GM18526 (cell line): ENCODE measurements around the gene TUT7.

Experiments used
- POLR2A ChIP-seq: IDR thresholded peaks from 3 replicates; pipeline ENCODE4 v1.6.1; 2011; ENCODE audit not compliant: insufficient read length; ENCODE audit errors: extremely low read depth

TUT7 gene

DNA sequence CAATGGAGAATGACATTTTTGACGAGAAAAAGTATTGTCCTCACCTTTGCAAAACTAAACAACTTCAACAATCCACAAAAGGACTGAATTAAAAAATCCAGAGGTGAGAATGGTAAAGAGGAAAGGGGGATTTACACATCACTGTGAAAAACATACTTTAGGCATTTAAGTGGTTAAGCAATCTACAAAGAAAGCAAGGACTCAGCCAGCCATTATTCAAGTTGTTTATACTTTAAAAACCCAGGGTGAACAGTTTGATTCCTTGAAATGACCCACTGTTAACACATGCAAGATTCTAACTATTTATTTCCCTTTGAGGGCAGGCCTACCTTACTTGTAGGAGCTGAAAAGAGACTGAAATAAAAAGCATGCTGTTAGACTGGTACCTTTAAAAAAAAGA lies 29.3 kb downstream of the TUT7 start:
- no peak for TF ChIP-seq POLR2A

DNA sequence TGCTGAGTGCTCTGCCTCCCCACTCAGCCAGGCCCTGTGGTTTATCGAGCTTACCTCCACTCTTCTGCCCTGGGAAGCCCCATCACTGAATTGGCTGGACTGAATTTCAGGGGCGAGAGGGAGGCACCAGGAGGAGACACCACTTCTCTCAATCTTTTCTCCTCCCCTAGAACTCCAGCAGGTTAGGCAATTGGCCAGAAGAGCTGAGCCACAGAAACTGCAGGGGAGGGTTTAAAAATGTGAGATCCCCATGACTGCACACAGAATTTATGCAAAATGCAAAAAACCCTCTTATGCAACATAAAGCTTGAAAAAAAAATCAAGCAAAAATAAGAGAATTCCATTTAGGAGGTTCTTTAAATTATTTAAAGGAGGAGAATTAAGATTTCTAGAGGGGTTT lies 29.9 kb downstream of the TUT7 start:
- TF ChIP-seq POLR2A = no peak

DNA sequence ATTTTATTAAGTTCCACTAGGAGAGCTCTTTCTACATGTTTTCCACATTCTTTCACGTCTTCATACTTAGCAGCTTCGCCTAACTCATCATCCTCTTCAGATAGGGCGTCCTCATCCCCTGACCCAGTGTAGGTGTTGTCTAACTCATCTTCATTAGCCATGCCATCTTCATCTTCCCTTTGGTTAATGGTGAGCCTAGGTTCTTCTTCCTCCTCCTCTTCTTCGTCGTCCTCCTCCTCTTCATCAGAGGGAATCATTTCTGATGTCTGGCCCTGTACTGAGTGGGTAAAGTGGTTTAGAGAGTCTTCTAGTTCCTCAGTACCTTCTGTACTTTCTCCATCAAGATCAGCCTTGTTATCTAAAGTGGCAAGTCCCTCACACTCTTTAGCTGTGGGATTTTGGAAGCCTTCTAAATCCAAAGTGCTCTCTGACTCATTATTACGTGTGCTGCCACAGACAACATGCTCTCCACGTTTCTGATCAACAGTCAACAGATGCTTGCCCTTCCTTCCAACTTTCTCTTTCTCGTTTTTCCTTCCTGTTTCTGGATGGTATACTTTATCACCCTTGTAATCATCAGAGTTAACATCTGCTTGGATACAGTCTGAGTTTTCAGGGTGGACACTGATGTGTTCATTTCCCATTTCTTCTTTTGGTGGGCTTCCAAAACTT lies 31.1 kb downstream of the TUT7 start:
- TF ChIP-seq POLR2A = no peak

DNA sequence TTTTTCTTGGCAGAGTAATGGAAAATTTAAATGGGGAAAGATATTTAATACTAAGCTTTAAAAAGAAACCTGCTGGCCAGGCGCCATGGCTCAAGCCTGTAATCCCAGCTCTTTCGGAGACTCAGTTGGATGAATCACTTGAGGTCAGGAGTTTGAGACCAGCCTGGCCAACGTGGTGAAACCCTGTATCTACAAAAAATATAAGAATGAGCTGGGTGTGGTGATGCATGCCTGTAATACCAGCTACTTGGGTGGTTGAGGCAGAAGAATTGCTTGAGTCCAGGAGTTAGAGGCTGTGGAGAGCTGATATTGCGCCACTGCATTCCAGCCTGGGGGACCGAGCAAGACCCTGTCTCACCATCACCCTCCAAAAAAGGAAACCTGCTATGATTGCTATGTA lies 32.8 kb downstream of the TUT7 start:
- TF ChIP-seq POLR2A = no peak

DNA sequence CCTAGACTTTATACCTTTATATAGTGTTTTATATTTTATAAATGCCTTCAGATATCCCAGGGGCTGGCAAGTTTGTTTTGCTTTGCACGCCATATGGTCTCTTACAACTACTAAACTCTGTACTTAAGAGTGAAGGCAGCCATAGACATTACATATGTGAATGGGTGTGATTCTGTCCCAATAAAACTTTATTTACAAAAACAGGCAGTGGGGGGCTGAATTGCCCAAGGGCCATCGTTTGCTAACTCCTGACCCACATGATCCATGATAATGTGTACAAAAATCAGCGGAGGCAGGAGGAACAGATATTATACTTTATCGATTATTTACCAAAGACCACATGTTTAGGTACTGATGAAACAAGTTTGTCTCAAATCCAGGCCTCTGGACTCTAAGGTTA lies 36.0 kb downstream of the TUT7 start:
- TF ChIP-seq POLR2A = no peak

DNA sequence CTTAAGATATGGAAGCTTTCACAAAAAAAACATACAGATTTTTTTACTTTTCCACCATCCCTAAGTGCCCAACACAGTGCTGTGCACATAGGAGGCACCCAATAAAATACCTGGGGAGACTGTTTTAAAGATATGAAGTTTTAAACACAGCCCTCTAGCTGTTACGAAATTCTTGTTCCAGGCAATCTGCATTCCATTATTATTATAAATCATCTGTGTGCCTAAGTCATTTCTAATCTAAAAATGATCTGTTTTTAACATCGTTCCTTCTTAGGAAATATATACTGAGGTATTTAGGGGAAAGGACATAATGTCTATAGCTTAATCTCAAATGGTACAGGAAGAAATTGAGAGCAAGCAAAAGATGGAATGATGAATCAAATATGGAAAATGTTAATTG lies 39.1 kb downstream of the TUT7 start:
- TF ChIP-seq POLR2A = no peak

DNA sequence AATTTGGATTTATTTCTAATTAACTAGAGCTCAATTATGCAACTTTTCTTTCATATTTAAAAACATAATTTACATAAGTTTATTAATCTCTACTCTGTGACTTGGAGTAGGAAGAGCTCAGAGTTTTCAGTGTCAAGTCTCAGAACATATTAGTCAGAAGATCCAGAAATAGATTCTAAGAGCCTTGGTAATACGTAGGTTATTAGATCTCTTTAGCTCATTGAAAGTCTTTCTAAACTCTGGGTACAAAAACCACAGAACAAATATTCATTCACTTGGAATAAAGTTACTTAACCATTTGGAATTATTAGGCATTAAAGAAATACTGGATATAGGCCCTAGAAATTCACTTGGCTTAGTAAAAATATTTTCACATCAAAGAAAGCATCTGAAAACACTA lies 45.5 kb downstream of the TUT7 start:
- TF ChIP-seq POLR2A = no peak

DNA sequence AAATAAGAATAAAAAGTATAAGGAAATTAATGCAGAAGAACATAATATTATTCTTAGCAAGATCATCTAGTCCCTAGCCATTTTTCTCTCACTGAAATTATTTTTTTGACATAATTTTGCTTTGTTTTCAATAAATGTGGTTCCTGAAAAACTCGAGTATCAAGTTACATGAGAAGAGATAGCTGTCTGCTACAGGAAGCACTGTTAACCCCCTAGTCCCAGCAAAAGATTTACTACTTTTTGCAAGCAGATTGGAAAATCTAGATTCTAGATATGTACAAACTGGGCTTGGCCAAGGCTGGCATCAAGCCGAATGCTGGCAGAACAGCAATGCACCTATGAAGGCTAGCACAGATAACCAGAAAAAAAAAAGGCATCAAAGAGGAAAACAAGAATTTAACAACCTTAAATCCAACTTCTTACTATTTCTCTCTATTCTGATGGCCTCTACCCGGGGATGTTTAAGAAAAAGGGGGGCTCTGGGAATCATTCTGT lies 49.9 kb downstream of the TUT7 start:
- no peak for TF ChIP-seq POLR2A

DNA sequence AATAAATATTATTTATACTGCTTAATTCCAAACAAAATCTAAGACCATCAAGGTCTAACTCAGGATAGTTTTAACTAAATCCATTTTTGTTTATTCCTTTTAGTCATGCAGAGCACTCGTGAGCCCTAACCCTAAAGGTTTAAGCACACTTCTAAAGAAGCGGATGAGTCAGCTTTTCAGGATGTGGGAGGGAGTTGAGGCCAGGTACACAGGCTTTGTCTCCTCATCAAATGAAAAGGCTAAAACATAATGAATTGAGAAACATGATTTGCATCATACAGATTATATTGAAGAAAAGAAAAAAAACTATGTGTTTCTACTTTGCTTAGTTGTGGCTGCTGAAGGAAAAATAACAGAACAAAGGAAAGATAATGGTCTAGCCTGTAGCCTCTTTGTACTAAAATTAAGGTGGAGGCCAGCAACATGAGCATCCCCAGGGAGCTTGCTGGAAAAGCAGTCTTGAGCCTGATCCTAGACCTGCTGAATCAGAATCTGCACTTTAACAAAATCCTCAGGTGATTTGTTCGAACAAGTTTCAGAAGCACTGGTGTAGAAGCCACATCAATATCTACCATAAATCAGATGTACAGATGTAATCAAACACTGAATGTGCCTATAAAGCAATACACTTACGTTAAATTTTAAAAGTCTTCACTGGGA lies 50.8 kb downstream of the TUT7 start:
- no peak for TF ChIP-seq POLR2A

DNA sequence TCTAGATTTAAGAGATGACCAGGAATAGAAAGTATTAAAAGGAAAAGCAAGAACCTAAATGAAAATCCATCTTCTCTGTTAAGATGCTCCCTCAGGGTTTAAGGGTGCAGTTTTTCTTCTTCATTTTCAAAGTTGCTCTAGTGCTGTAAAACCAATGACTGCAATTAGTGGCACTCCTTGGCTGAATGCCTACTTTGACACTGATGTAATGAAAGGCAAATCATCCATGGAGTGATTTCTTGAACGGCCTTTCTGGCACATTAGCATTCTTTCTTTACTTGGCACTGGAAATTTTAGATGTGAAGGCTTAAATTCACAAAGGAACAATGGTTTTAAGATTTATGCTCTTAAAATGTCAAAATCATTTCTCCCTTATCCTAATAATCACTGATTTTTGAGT lies 52.5 kb downstream of the TUT7 start:
- no peak for TF ChIP-seq POLR2A

DNA sequence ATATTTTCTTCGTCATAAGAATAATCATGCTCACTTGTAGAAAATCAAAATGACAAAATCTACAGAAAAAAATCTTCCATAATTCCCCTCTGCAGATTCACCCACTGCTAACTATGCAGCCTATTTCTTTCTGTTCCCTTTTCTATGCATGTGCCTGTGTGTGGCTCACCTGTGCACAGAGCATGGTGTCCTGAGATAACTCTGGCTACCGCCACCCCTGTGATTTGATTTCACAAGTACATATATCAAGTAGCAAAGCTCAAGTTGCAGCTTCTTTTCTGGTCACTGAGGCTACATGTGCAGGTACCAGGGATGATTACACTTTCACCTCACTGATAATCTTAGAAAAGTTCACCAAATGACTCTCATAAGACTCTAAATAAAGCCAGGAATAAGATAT lies 53.5 kb downstream of the TUT7 start:
- TF ChIP-seq POLR2A = no peak

DNA sequence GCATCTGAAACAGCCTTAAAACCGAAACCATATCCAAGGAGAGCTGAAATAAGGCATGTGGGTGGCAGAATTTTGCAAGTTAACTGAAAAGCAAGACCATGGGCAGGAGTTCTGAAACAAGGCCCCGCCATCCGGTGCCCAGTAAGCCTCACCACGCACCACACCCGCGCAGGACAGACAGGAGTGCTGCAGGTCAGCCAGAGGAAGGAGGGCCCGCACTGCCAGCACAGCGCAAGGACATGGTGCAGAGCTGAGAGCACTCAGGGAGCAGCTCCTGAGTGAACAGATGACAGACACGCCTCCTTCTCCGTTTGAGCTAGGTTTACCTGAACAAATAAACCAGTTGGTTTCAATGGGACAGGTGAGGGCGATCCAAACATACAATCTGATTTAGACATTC lies 55.3 kb downstream of the TUT7 start:
- no peak for TF ChIP-seq POLR2A

DNA sequence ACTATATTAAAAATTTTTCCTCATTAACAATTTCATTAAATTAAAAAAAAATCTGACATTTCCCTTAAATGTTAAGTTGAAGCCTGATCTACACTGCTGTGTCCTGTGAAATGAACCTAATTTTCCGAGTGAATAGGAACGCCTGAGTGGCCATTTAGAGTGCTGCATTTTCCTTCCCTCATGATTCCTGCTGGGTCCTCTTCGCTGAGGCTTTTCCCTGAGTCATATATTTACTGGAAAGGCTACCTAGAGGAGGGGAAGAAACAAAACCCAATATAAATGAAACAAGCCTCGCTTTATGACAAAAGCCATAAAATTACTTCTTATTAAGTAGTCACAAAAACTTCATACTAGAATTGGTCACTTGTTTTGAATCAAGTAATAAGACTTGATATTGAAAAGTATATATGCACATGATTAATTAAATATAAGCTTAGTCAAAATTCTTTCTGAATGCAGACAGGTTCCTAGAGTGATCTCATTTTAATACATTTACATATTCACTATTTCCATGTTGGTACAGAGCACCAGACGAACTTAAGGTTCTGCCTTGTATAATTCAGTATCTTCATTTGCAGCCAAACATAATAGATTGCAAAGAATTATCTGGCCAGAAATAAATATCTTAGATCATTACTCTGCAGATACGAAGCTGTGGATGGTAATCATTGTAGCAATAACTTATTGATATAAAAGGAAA lies 65.6 kb downstream of the TUT7 start:
- no peak for TF ChIP-seq POLR2A

DNA sequence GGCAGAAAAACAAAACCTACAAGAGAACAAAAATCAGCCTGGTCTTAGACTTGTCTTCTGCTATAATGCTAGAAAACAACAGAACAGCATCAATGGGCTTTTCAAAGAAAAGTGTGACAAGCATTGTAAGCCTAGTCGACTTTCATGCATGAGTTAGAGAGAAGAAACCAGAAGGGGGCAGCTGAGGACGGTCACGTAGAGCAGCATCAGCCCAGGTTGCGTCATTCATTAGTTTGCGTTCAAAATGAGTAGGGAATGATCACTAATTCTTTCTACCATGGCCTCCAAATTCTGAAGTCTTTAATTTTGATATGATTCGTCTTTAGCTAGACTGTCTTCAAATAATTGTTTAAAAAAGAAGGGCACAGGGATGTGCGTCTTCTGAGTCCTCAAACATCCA lies 67.2 kb downstream of the TUT7 start:
- TF ChIP-seq POLR2A = no peak

DNA sequence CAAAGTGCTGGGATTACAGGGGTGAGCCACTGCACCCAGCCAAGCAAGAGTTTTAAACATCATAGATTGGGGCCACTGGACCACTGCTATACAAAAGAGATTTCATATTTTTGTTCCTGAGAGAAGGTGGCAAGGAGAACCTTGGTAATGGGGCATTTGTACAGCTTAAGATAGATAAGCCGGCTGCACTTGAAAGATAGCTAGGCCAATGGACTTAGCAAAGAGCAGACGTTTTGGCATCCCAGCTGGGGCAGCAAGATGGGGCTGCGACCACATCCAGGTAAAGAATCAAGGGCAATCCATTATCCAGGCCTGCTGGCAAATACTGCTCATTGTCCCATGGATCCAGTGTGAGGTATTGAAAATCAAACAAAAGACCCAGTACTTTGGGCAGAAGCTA lies 67.9 kb downstream of the TUT7 start:
- no peak for TF ChIP-seq POLR2A

DNA sequence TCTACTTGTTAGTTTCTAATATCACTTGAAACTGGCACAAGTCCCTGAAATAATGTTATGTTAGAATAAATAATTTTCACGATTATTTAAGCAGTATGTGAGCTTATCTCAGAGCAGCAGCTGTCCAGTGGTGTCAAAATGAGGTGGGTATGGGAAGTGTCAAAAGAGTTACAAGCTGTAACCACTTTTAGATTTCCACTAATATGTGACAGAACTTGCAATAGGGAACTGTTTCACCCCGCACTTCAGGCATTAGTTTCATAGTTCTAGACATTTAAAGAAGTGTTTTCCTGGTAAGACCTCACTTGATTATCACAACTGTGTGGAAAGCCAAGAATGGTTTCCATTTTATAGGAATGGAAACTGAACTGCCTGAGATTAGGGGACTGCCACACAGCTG lies 68.9 kb downstream of the TUT7 start:
- no peak for TF ChIP-seq POLR2A

DNA sequence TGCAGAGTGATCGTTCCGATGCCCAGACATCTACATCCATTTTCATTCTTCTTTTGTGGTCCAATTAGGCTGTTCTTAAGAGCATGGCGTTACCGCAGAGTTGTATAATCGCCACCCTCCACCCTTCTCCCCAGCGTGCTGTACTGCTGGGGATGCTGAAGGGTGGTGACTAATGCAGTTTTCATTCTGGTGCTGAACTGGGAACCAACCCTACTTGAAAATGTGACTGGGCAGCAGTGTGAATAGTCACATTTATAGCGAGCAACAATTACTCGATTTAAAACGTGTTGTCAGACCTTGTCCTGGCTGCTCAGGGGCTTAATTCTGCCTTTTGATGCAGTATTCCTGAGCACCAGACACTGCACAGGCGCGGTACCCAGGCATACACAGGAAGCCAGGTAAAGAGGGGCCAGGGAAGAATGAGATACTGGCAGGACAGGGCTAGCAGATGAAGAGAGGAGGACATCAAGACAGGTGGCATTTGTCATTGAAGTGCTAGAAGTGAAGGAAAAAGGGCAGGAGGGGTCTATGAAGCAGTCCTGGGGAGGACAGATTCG lies 71.2 kb downstream of the TUT7 start:
- TF ChIP-seq POLR2A = no peak
